ENCODE results near the gene ZNF10. TPM values are rescaled to one million over a fixed set of nuclear protein-coding genes. Genes with fewer than 3 reads are reported as not detected.

The ZNF10 gene
- total and polyA plus RNA-seq, 2 of the 8 experiments (the other 6 are each of a cell fraction or from before 2014, with no cell fraction given): 5.2 to 11.9 TPM

- no peak for TF ChIP-seq ATF3 (IDR thresholded peaks at IDR 0.05; ENCODE audit: insufficient read depth, low read depth, low read length)
- TF ChIP-seq EZH2 (IDR thresholded peaks at IDR 0.05; ENCODE audit: low read depth, low read length, severe bottlenecking): no peak
These were observed 47.1 kb upstream of the ZNF10 start (continued) for GRCh38 chr12:133083345-133083744.

Data from H1 (cell line).